Spleen (tissue), 11 donors: ENCODE data around the gene TSPYL4. TPM values are rescaled to one million over a fixed set of nuclear protein-coding genes. Genes with fewer than 3 reads are reported as not detected.

Source experiments
- DNase-seq: peaks from one replicate; pipeline ENCODE4 v3.0.0-alpha.2; 2020
- H3K27ac ChIP-seq, 8 donors: fragments of 200-600 bp; sonication (generic) in 7 of 8; 1 replicate in 4 of 8; 2 replicates in 4 of 8; pipeline versions ENCODE4 v1.5.0 to v1.8.0; 2016 to 2021; ENCODE audit warnings: inconsistent platforms in 4 of 8, mild to moderate bottlenecking in 4 of 8, moderate library complexity in 1 of 8
- H3K27me3 ChIP-seq, 7 donors: fragments of 200-600 bp; sonication (generic) in 6 of 7; replicated peaks in 1 of 7; 1 replicate in 4 of 7; 2 replicates in 3 of 7; pipeline versions ENCODE4 v1.5.0 to v1.8.0; 2016 to 2021; ENCODE audit warnings: inconsistent platforms in 3 of 7, mild to moderate bottlenecking in 1 of 7
- H3K36me3 ChIP-seq, 6 donors: fragments of 200-600 bp; sonication (generic) in 5 of 6; 1 replicate in 4 of 6; 2 replicates in 2 of 6; pipeline versions ENCODE4 v1.5.0 to v1.8.0; 2016 to 2021; ENCODE audit warnings: inconsistent platforms in 2 of 6
- H3K4me1 ChIP-seq, 6 donors: fragments of 200-600 bp; sonication (generic) in 5 of 6; 1 replicate in 3 of 6; 2 replicates in 3 of 6; pipeline versions ENCODE4 v1.5.0 to v1.8.0; 2016 to 2021; ENCODE audit warnings: inconsistent platforms in 3 of 6
- H3K4me3 ChIP-seq, 8 donors: fragments of 200-600 bp; sonication (generic) in 7 of 8; 1 replicate in 4 of 8; 2 replicates in 4 of 8; pipeline versions ENCODE4 v1.5.0 to v1.8.0; 2016 to 2021; ENCODE audit warnings: inconsistent platforms in 4 of 8, mild to moderate bottlenecking in 4 of 8, moderate library complexity in 2 of 8
- H3K9me3 ChIP-seq, 8 donors: fragments of 200-600 bp; sonication (generic) in 7 of 8; 1 replicate in 4 of 8; 2 replicates in 4 of 8; pipeline versions ENCODE4 v1.5.0 to v1.8.0; 2016 to 2021; ENCODE audit warnings: inconsistent platforms in 4 of 8
- CTCF ChIP-seq, 11 experiments: fragments of 200-600 bp in 7 of 11; fragments of 450-650 bp in 4 of 11; sonication (generic) in 4 of 11; IDR thresholded peaks in 8 of 11; conservative IDR thresholded peaks in 3 of 11; 1 replicate in 7 of 11; 2 replicates in 4 of 11; pipeline versions ENCODE4 v1.4.0 to v1.8.0; 2016 to 2021; ENCODE audit warnings: antibody characterized with exemption in 11 of 11, inconsistent platforms in 4 of 11, mild to moderate bottlenecking in 1 of 11
- POLR2A ChIP-seq, 3 donors: fragments of 450-650 bp; IDR thresholded peaks; one replicate each; pipeline ENCODE4 v1.5.1; 2017; ENCODE audit warnings: antibody characterized with exemption in 3 of 3, mild to moderate bottlenecking in 1 of 3
- POLR2AphosphoS5 ChIP-seq, 3 donors: sonication (generic); formaldehyde crosslinking; IDR thresholded peaks; one replicate each; pipeline ENCODE4 v1.5.1; 2017; ENCODE audit warnings: antibody characterized with exemption in 3 of 3
- WGBS, 5 donors: extraction: QIAGEN DNeasy Blood & Tissue Kit in 3 of 5; methylation state at CpG; one replicate each; pipeline versions ENCODE4 v1.1.5 to v1.1.7; 2013 to 2018; 5-methylcytosine and 5-hydroxymethylcytosine counted together
- intact Hi-C: fragments of 100-400 bp; cut with DNase I; formaldehyde crosslinking; loops from one replicate; pipeline ENCODE4 v1.15.0; 2023; ENCODE audit warnings: low total_unique reads
- polyA plus RNA-seq, 3 donors: library from polyadenylated mRNA; stranded (reverse); fragments of 200-250 nt; gene quantifications; one replicate each; pipeline ENCODE4 v1.2.1, GENCODE V29; 2013
- total RNA-seq, 7 donors: library from RNA; depleted of rRNA in 3 of 7; stranded (reverse); fragments of >200 nt in 3 of 7; fragmentation: NEBNext Ultra II Directional in 4 of 7; extraction: Animal tissue kit (Norgen Biotek cat#: 25700) in 4 of 7; gene quantifications; one replicate each; pipeline versions ENCODE4 v1.1.0 to v1.2.1, GENCODE V29; 2016 to 2021
- donor health status: healthy with polysubstance abuse.
- donor health status: DM: no; HTN: no; CAD: no; lungs with moderate emphysema.
- donor health status: DM: no; HTN: no; CAD: no.
- donor health status: Bipolar disorder and iron deficiency.
- donor health status: healthy.
- donor health status: DM: no; HTN: no; CAD: no.
- donor health status: DM: yes; HTN: yes; CAD: no.

TSPYL4 gene
- total and polyA plus RNA-seq, 10 donors = 7.2 to 19.0 (median 12.2) TPM

GRCh38 chr6:116200619-116201249, 53.1 kb downstream of the TSPYL4 start:
- Histone ChIP-seq H3K4me1 (no peaks in the 10 kb centered on the region), H3K4me3 (no peak overlapping the region), H3K36me3 (peaks cover 0 to 11% (median 0%) of the 10 kb centered on the region in 6 donors), H3K27me3 (no peaks in the 10 kb centered on the region), H3K9me3 (no peaks in the 10 kb centered on the region), H3K27ac (no peak overlapping the region)
- 95 to 99% (median 97%) methylated on average over 3 of the region's 3 CpGs for WGBS, 5 donors
- TF ChIP-seq POLR2AphosphoS5 (IDR thresholded peaks at IDR 0.05) (no peak), POLR2A (IDR thresholded peaks at IDR 0.05) (no peak), CTCF (IDR thresholded peaks at IDR 0.05 in 8 of 11, conservative IDR thresholded peaks at IDR 0.05 in 3 of 11) (no peak)
- DNase-seq = no peak
- intact Hi-C loops = no loop called here

Other genes with a start within 250 kb of the TSPYL4 start
- 1 to 10 TPM in 4 of 7 donors, under 1 TPM in 3; 0.54 to 2.8 (median 1.1) TPM for gene FRK, start 193.2 kb downstream of the TSPYL4 start, total RNA-seq
- under 1 TPM; 0.20 to 0.26 (median 0.20) TPM for gene FRK, start 193.2 kb downstream of the TSPYL4 start, polyA plus RNA-seq
- gene NT5DC1, start 153.2 kb downstream of the TSPYL4 start, total RNA-seq = 10 to 100 TPM; 11.3 to 47.5 (median 37.1) TPM
- gene NT5DC1, start 153.2 kb downstream of the TSPYL4 start, polyA plus RNA-seq = 1 to 10 TPM; 7.4 to 9.1 (median 7.5) TPM
- 1 to 10 TPM in 5 of 7 donors, under 1 TPM in 1, not detected in 1; 0.77 to 3.4 (median 1.4) TPM for gene COL10A1, start 127.9 kb downstream of the TSPYL4 start, total RNA-seq
- under 1 TPM; 0.02 to 0.83 (median 0.04) TPM for gene COL10A1, start 127.9 kb downstream of the TSPYL4 start, polyA plus RNA-seq
- 10 to 100 TPM; 63.1 to 97.7 (median 73.4) TPM for gene TSPYL1, start 25.9 kb upstream of the TSPYL4 start, total RNA-seq
- 10 to 100 TPM; 28.7 to 41.7 (median 29.2) TPM for gene TSPYL1, start 25.9 kb upstream of the TSPYL4 start, polyA plus RNA-seq
- 10 to 100 TPM; 52.9 to 82.3 (median 65.4) TPM for gene DSE, start 116.9 kb upstream of the TSPYL4 start, total RNA-seq
- gene DSE, start 116.9 kb upstream of the TSPYL4 start, polyA plus RNA-seq = 1 to 10 TPM; 8.2 to 9.4 (median 9.2) TPM
- gene CALHM6, start 207.3 kb upstream of the TSPYL4 start, total RNA-seq = 100 to 1,000 TPM in 6 of 7 donors, 10 to 100 TPM in 1; 84.2 to 212 (median 168) TPM
- gene CALHM6, start 207.3 kb upstream of the TSPYL4 start, polyA plus RNA-seq = 100 to 1,000 TPM; 157 to 209 (median 171) TPM